Thymus (tissue), 11 donors: ENCODE data around the gene POLDIP2. TPM values are rescaled to one million over a fixed set of nuclear protein-coding genes. Genes with fewer than 3 reads are reported as not detected.
A peak's percentile ranks its signal among the peaks of the same experiment; 100 is the strongest.

ENCODE experiments used
- DNase-seq, 9 donors: peaks; one replicate each; pipeline ENCODE4 v3.0.0-alpha.2; 2013; ENCODE audit warnings: low spot score in 9 of 9, low read depth in 6 of 9, missing footprints in 1 of 9
- H3K27ac ChIP-seq, 2 donors: one replicate each; pipeline ENCODE4 v1.5.1; 2013; ENCODE audit warnings: control low read depth in 1 of 2, low read depth in 1 of 2, low read length in 1 of 2, mild to moderate bottlenecking in 1 of 2, moderate library complexity in 1 of 2
- H3K27me3 ChIP-seq, 2 donors: one replicate each; pipeline ENCODE4 v1.5.1; 2013; ENCODE audit warnings: low read length in 1 of 2; ENCODE audit not compliant: control insufficient read depth in 2 of 2, insufficient read depth in 1 of 2
- H3K36me3 ChIP-seq, 2 donors: one replicate each; pipeline ENCODE4 v1.5.1; 2013; ENCODE audit warnings: low read length in 1 of 2, mild to moderate bottlenecking in 1 of 2, moderate library complexity in 1 of 2; ENCODE audit not compliant: control insufficient read depth in 2 of 2, insufficient read depth in 2 of 2
- H3K4me1 ChIP-seq, 2 donors: one replicate each; pipeline ENCODE4 v1.5.1; 2013; ENCODE audit warnings: low read length in 2 of 2; ENCODE audit not compliant: control insufficient read depth in 2 of 2, insufficient read depth in 2 of 2
- H3K4me3 ChIP-seq, 2 donors: one replicate each; pipeline ENCODE4 v1.5.1; 2013; ENCODE audit warnings: low read length in 2 of 2, control low read depth in 1 of 2, mild to moderate bottlenecking in 1 of 2
- H3K9me3 ChIP-seq, 2 donors: one replicate each; pipeline ENCODE4 v1.5.1; 2013; ENCODE audit warnings: low read length in 1 of 2, mild to moderate bottlenecking in 1 of 2; ENCODE audit not compliant: control insufficient read depth in 2 of 2, insufficient read depth in 1 of 2
- WGBS: extraction: QIAGEN DNeasy Blood & Tissue Kit; methylation state at CpG from one replicate; pipeline ENCODE4 v1.1.7; 2013; 5-methylcytosine and 5-hydroxymethylcytosine counted together
- polyA plus RNA-seq: library from polyadenylated mRNA; stranded (reverse); fragments of 200-250 nt; gene quantifications from one replicate; pipeline ENCODE4 v1.2.3, GENCODE V29; 2013
- total RNA-seq: library from RNA; stranded (reverse); fragments of 120-200 nt; gene quantifications from one replicate; pipeline ENCODE4 v1.2.4, GENCODE V29; 2013
- donor health status: healthy.

Gene POLDIP2
- total and polyA plus RNA-seq, 2 donors, result 37.6 to 52.5 TPM

- peak; percentile 84 to 97 (median 89) for DNase-seq
- Histone ChIP-seq H3K36me3 (no peaks in the 10 kb centered on the region), H3K4me3 (peak within 1 kb of the TSS; percentile 55 to 65), H3K9me3 (no peaks in the 10 kb centered on the region), H3K27ac (peak within 1 kb of the TSS in 1 of 2 donors; percentile 10), H3K27me3 (peaks cover 0 to 22% of the 10 kb centered on the region in 2 donors), H3K4me1 (peaks cover 10 to 21% of the 10 kb centered on the region in 2 donors)
- WGBS, result under 1% methylated on average over 72 of the region's 72 CpGs
Measured at GRCh38 chr17:28318759-28319597, 38.3 kb downstream of the POLDIP2 start, which contains the start of gene TMEM97. TMEM97 (plus strand) TSS chr17:28319200; CDS start chr17:28319240, 40 bp downstream.

GRCh38 chr17:28317966-28318758, 39.2 kb downstream of the POLDIP2 start:
- no peak overlapping the region for H3K27ac ChIP-seq
- H3K36me3 ChIP-seq, result no peaks in the 10 kb centered on the region
- H3K9me3 ChIP-seq, result no peaks in the 10 kb centered on the region
- no peak for DNase-seq
- H3K4me3 ChIP-seq, result peak overlapping the region; percentile 55 to 65
- peaks cover 10 to 21% of the 10 kb centered on the region in 2 donors for H3K4me1 ChIP-seq
- 20% methylated on average over 40 of the region's 40 CpGs for WGBS
- peaks cover 2 to 25% of the 10 kb centered on the region in 2 donors for H3K27me3 ChIP-seq

GRCh38 chr17:28317099-28317965, 40.0 kb downstream of the POLDIP2 start:
- DNase-seq, result no peak

GRCh38 chr17:28315846-28316705, 41.3 kb downstream of the POLDIP2 start:
- Histone ChIP-seq H3K4me1 (peaks cover 10 to 21% of the 10 kb centered on the region in 2 donors), H3K27me3 (peaks cover 2 to 25% of the 10 kb centered on the region in 2 donors), H3K27ac (no peak overlapping the region), H3K9me3 (no peaks in the 10 kb centered on the region), H3K36me3 (no peaks in the 10 kb centered on the region), H3K4me3 (no peak overlapping the region)
- WGBS, result 95% methylated on average over 4 of the region's 4 CpGs
- no peak for DNase-seq

More at GRCh38 chr17:28317099-28317965, 40.0 kb downstream of the POLDIP2 start:
- Histone ChIP-seq H3K4me1 (peaks cover 10 to 21% of the 10 kb centered on the region in 2 donors), H3K27me3 (peaks cover 2 to 25% of the 10 kb centered on the region in 2 donors), H3K4me3 (no peak overlapping the region), H3K27ac (no peak overlapping the region), H3K9me3 (no peaks in the 10 kb centered on the region), H3K36me3 (no peaks in the 10 kb centered on the region)
- WGBS, result 91% methylated on average over 21 of the region's 21 CpGs

GRCh38 chr17:28313841-28314240, 43.5 kb downstream of the POLDIP2 start:
- no peak for DNase-seq
- peaks cover 2 to 36% of the 10 kb centered on the region in 2 donors for H3K27me3 ChIP-seq

GRCh38 chr17:28306954-28307401, 50.3 kb downstream of the POLDIP2 start:
- H3K4me3 ChIP-seq, result no peak overlapping the region
- H3K4me1 ChIP-seq, result no peaks in the 10 kb centered on the region
- H3K9me3 ChIP-seq, result no peaks in the 10 kb centered on the region
- H3K27ac ChIP-seq, result no peak overlapping the region
- H3K27me3 ChIP-seq, result peaks cover 18 to 58% of the 10 kb centered on the region in 2 donors
- WGBS, result 35% methylated on average over 38 of the region's 38 CpGs
- no peak for DNase-seq
- H3K36me3 ChIP-seq, result no peaks in the 10 kb centered on the region

More at GRCh38 chr17:28313841-28314240, 43.5 kb downstream of the POLDIP2 start:
- no peaks in the 10 kb centered on the region for H3K9me3 ChIP-seq
- no peak overlapping the region for H3K27ac ChIP-seq
- WGBS, result 97% methylated on average over 2 of the region's 2 CpGs
- no peaks in the 10 kb centered on the region for H3K36me3 ChIP-seq
- H3K4me1 ChIP-seq, result peaks cover 2 to 9% of the 10 kb centered on the region in 2 donors
- H3K4me3 ChIP-seq, result no peak overlapping the region

GRCh38 chr17:28298449-28298848, 58.9 kb downstream of the POLDIP2 start:
- Histone ChIP-seq H3K27ac (no peak overlapping the region), H3K27me3 (peaks cover 0 to 5% of the 10 kb centered on the region in 2 donors), H3K9me3 (no peaks in the 10 kb centered on the region), H3K4me1 (no peaks in the 10 kb centered on the region), H3K4me3 (no peak overlapping the region), H3K36me3 (no peaks in the 10 kb centered on the region)
- 96% methylated on average over 3 of the region's 3 CpGs for WGBS
- no peak for DNase-seq
